ENCODE data around the gene PTGES.
A peak's percentile ranks its signal among the peaks of the same experiment; 100 is the strongest.
"Not testable (repeated sequence)": the region's sequence is repeated elsewhere in the genome, so short reads cannot be mapped to it uniquely, and the experiment has no call there.

The PTGES gene

GRCh38 chr9:129769669-129770068, 16.8 kb upstream of the PTGES start:
- DNase-seq, result no peak

- no peak for DNase-seq
Measured at GRCh38 chr9:129768486-129768885, 15.6 kb upstream of the PTGES start.

- no peak for DNase-seq
Measured at GRCh38 chr9:129765764-129766317, 13.0 kb upstream of the PTGES start.

- DNase-seq, result no peak
Measured at GRCh38 chr9:129762985-129763926, 10.4 kb upstream of the PTGES start.

- DNase-seq, result peak; percentile 79
Measured at GRCh38 chr9:129762370-129762984, 9.6 kb upstream of the PTGES start.

- DNase-seq, result no peak
Measured at GRCh38 chr9:129761901-129762369, 9.1 kb upstream of the PTGES start.

- DNase-seq, result no peak
Measured at GRCh38 chr9:129761293-129761900, 8.6 kb upstream of the PTGES start.

GRCh38 chr9:129760784-129761183, 7.9 kb upstream of the PTGES start:
- not testable (repeated sequence) for DNase-seq

- no peak for DNase-seq
Measured at GRCh38 chr9:129759804-129760502, 7.1 kb upstream of the PTGES start.

- no peak for DNase-seq
Measured at GRCh38 chr9:129759319-129759718, 6.5 kb upstream of the PTGES start.

GRCh38 chr9:129757045-129757444, 4.2 kb upstream of the PTGES start:
- peak; percentile 65 for DNase-seq

- DNase-seq, result no peak
Measured at GRCh38 chr9:129756191-129756590, 3.3 kb upstream of the PTGES start.

- DNase-seq, result no peak
Measured at GRCh38 chr9:129755151-129755550, 2.3 kb upstream of the PTGES start.

- no peak for DNase-seq
Measured at GRCh38 chr9:129751841-129752801, 721 bp downstream of the PTGES start.

GRCh38 chr9:129750013-129750638, 2.7 kb downstream of the PTGES start:
- no peak for DNase-seq

GRCh38 chr9:129749575-129749974, 3.3 kb downstream of the PTGES start:
- no peak for DNase-seq

GRCh38 chr9:129749052-129749451, 3.8 kb downstream of the PTGES start:
- not testable (repeated sequence) for DNase-seq

- DNase-seq, result no peak
Measured at GRCh38 chr9:129748249-129748648, 4.6 kb downstream of the PTGES start.

GRCh38 chr9:129746092-129746777, 6.6 kb downstream of the PTGES start:
- DNase-seq, result no peak

GRCh38 chr9:129745200-129745599, 7.6 kb downstream of the PTGES start:
- no peak for DNase-seq

Data from CD4-positive, alpha-beta T cell treated with Interleukin-15 for 1 hour (primary cell).